Measurements from ENCODE around the gene RNF144B. TPM values are rescaled to one million over a fixed set of nuclear protein-coding genes. Genes with fewer than 3 reads are reported as not detected.
"Not testable (repeated sequence)": the region's sequence is repeated elsewhere in the genome, so short reads cannot be mapped to it uniquely, and the experiment has no call there.

The RNF144B gene
- total and polyA plus RNA-seq, 2 donors, result 5.6 to 13.2 TPM

- Histone ChIP-seq H3K27ac (ENCODE audit: low read depth) (no peak overlapping the region), H3K4me1 (ENCODE audit: insufficient read depth) (no peaks in the 10 kb centered on the region), H3K36me3 (ENCODE audit: insufficient read depth) (no peaks in the 10 kb centered on the region), H3K4me3 (ENCODE audit: low read depth, low read length) (no peak overlapping the region)
- 38% methylated on average over 4 of the region's 4 CpGs for whole genome bisulfite sequencing
- DNase-seq (ENCODE audit: extremely low spot score), result no peak
Observed at GRCh38 chr6:18405477-18406293, 18.5 kb downstream of the RNF144B start.

- no peak overlapping the region for H3K4me3 ChIP-seq (ENCODE audit: low read depth, low read length)
- no peaks in the 10 kb centered on the region for H3K36me3 ChIP-seq (ENCODE audit: insufficient read depth)
- H3K4me1 ChIP-seq (ENCODE audit: insufficient read depth), result no peaks in the 10 kb centered on the region
- no peak overlapping the region for H3K27ac ChIP-seq (ENCODE audit: low read depth)
- DNase-seq (ENCODE audit: extremely low spot score), result no peak
- WGBS, result 91% methylated on average over 4 of the region's 4 CpGs
Observed at GRCh38 chr6:18406955-18407749, 20.0 kb downstream of the RNF144B start.

- H3K4me3 ChIP-seq (ENCODE audit: low read depth, low read length); DNase-seq (ENCODE audit: extremely low spot score); H3K27ac ChIP-seq (ENCODE audit: low read depth); H3K4me1 ChIP-seq (ENCODE audit: insufficient read depth); H3K36me3 ChIP-seq (ENCODE audit: insufficient read depth): not testable (repeated sequence)
- 95% methylated on average over 11 of the region's 11 CpGs for WGBS
Observed at GRCh38 chr6:18409602-18410001, 22.5 kb downstream of the RNF144B start.

DNA sequence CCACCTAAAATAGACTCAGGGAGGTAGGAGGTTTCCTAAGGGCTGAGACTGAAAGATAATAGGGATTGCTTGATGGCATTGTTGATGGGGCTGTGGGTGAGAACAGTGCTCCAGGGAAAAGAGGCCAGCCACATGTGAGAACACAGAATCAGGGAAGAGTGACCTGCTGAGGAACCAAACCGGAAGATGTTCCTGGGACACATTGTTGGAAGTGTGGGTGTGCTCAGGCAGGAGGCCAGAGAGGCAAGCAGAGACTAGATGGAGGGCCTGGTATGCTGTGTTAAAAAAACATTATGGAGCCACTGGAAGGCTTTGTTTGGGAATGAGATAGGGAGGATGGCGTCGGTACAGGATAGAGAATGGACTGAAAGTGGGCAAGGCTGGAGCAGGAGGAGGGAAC lies 23.3 kb downstream of the RNF144B start:
- Histone ChIP-seq H3K4me1 (ENCODE audit: insufficient read depth) (no peaks in the 10 kb centered on the region), H3K36me3 (ENCODE audit: insufficient read depth) (no peaks in the 10 kb centered on the region), H3K27ac (ENCODE audit: low read depth) (no peak overlapping the region), H3K4me3 (ENCODE audit: low read depth, low read length) (no peak overlapping the region)
- WGBS, result 69% methylated on average over 3 of the region's 3 CpGs
- DNase-seq (ENCODE audit: extremely low spot score), result no peak

GRCh38 chr6:18412068-18412467 lies 24.9 kb downstream of the RNF144B start:
- no peak overlapping the region for H3K27ac ChIP-seq (ENCODE audit: low read depth)
- no peak overlapping the region for H3K4me3 ChIP-seq (ENCODE audit: low read depth, low read length)
- 83% methylated on average over 1 of the region's 1 CpG for WGBS
- no peaks in the 10 kb centered on the region for H3K36me3 ChIP-seq (ENCODE audit: insufficient read depth)
- no peaks in the 10 kb centered on the region for H3K4me1 ChIP-seq (ENCODE audit: insufficient read depth)
- no peak for DNase-seq (ENCODE audit: extremely low spot score)

- WGBS, result 88% methylated on average over 1 of the region's 1 CpG
- Histone ChIP-seq H3K4me3 (ENCODE audit: low read depth, low read length) (no peak overlapping the region), H3K27ac (ENCODE audit: low read depth) (no peak overlapping the region), H3K4me1 (ENCODE audit: insufficient read depth) (no peaks in the 10 kb centered on the region), H3K36me3 (ENCODE audit: insufficient read depth) (no peaks in the 10 kb centered on the region)
- no peak for DNase-seq (ENCODE audit: extremely low spot score)
Observed at GRCh38 chr6:18412644-18413043, 25.5 kb downstream of the RNF144B start.

DNA sequence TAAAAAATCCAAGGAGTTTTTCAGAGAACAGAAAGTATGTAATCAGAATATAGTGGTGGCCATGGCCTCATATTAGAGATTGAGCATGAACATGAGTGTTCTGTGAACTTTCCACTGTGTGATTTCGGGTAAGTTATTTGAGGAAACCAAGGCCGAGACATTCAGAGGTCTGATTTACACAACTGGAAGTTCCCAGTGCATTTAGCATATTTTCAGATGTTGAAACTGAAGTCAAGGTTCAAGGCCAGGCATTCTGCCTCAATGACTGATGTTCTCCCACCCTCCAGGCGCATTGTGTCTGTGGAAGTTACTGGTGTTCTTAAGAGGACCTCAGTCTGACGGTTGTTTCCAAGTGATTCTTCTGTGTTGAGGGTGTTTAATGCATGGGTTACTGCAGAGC lies 26.2 kb downstream of the RNF144B start:
- Histone ChIP-seq H3K36me3 (ENCODE audit: insufficient read depth) (no peaks in the 10 kb centered on the region), H3K27ac (ENCODE audit: low read depth) (no peak overlapping the region), H3K4me1 (ENCODE audit: insufficient read depth) (no peaks in the 10 kb centered on the region), H3K4me3 (ENCODE audit: low read depth, low read length) (no peak overlapping the region)
- WGBS, result 91% methylated on average over 4 of the region's 4 CpGs
- no peak for DNase-seq (ENCODE audit: extremely low spot score)

GRCh38 chr6:18414116-18414515 lies 27.0 kb downstream of the RNF144B start:
- 86% methylated on average over 1 of the region's 1 CpG for WGBS
- no peaks in the 10 kb centered on the region for H3K36me3 ChIP-seq (ENCODE audit: insufficient read depth)
- no peak overlapping the region for H3K27ac ChIP-seq (ENCODE audit: low read depth)
- DNase-seq (ENCODE audit: extremely low spot score), result no peak
- H3K4me1 ChIP-seq (ENCODE audit: insufficient read depth), result no peaks in the 10 kb centered on the region
- no peak overlapping the region for H3K4me3 ChIP-seq (ENCODE audit: low read depth, low read length)

- Histone ChIP-seq H3K4me1 (ENCODE audit: insufficient read depth) (no peaks in the 10 kb centered on the region), H3K4me3 (ENCODE audit: low read depth, low read length) (no peak overlapping the region), H3K36me3 (ENCODE audit: insufficient read depth) (no peaks in the 10 kb centered on the region), H3K27ac (ENCODE audit: low read depth) (no peak overlapping the region)
- no peak for DNase-seq (ENCODE audit: extremely low spot score)
- WGBS, result 90% methylated on average over 11 of the region's 11 CpGs
Observed at GRCh38 chr6:18415207-18415606, 28.1 kb downstream of the RNF144B start.

GRCh38 chr6:18415671-18416340 lies 28.7 kb downstream of the RNF144B start:
- no peak overlapping the region for H3K27ac ChIP-seq (ENCODE audit: low read depth)
- 55% methylated on average over 4 of the region's 4 CpGs for whole genome bisulfite sequencing
- no peak overlapping the region for H3K4me3 ChIP-seq (ENCODE audit: low read depth, low read length)
- no peak for DNase-seq (ENCODE audit: extremely low spot score)
- no peaks in the 10 kb centered on the region for H3K4me1 ChIP-seq (ENCODE audit: insufficient read depth)
- no peaks in the 10 kb centered on the region for H3K36me3 ChIP-seq (ENCODE audit: insufficient read depth)

GRCh38 chr6:18416341-18416679 lies 29.2 kb downstream of the RNF144B start:
- H3K27ac ChIP-seq (ENCODE audit: low read depth), result no peak overlapping the region
- no peak overlapping the region for H3K4me3 ChIP-seq (ENCODE audit: low read depth, low read length)
- no peak for DNase-seq (ENCODE audit: extremely low spot score)
- no peaks in the 10 kb centered on the region for H3K4me1 ChIP-seq (ENCODE audit: insufficient read depth)
- WGBS, result 66% methylated on average over 2 of the region's 2 CpGs
- H3K36me3 ChIP-seq (ENCODE audit: insufficient read depth), result no peaks in the 10 kb centered on the region

GRCh38 chr6:18420328-18420727 lies 33.2 kb downstream of the RNF144B start:
- Histone ChIP-seq H3K27ac (ENCODE audit: low read depth) (no peak overlapping the region), H3K4me1 (ENCODE audit: insufficient read depth) (no peaks in the 10 kb centered on the region), H3K36me3 (ENCODE audit: insufficient read depth) (no peaks in the 10 kb centered on the region), H3K4me3 (ENCODE audit: low read depth, low read length) (no peak overlapping the region)
- DNase-seq (ENCODE audit: extremely low spot score), result no peak
- WGBS, result 77% methylated on average over 3 of the region's 3 CpGs

DNA sequence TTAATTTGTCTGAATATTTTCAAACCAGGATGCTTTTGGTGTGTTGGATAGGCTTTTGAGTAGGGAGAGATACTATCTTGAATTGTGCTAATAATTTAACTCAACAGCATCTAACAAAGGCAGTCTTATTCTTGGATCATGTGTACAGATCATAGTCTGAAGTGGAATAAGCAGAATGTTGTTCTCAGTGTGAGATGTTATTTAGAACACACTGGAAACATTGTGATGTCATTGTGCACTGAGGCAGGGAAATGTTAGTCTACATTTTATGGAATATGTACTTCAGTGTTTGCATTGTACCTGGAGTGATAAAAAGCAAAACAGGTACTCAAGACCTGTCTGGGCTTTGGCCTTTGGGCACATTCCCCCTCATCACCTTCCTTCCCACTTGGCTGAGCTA lies 35.0 kb downstream of the RNF144B start:
- Histone ChIP-seq H3K27ac (ENCODE audit: low read depth) (no peak overlapping the region), H3K4me1 (ENCODE audit: insufficient read depth) (no peaks in the 10 kb centered on the region), H3K4me3 (ENCODE audit: low read depth, low read length) (no peak overlapping the region), H3K36me3 (ENCODE audit: insufficient read depth) (no peaks in the 10 kb centered on the region)
- DNase-seq (ENCODE audit: extremely low spot score), result no peak

DNA sequence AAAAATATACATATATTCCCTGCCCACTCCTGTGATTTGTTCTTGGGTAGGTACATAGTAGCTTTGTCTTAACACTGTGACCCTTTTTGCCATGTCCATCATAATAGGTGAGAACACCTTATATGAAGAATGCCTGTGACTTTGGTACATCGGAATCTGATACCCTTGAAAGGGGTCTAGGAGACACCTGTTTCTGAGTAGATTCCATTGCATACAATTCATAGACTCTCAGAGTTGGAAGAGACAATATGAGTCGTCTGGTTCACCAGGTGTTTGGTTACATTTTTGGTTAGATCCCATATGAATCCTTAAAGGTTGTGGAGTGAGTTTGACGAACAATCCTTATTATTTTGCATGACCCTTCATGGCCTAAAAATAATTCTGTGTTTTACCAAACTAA lies 36.3 kb downstream of the RNF144B start:
- no peak overlapping the region for H3K4me3 ChIP-seq (ENCODE audit: low read depth, low read length)
- H3K36me3 ChIP-seq (ENCODE audit: insufficient read depth), result no peaks in the 10 kb centered on the region
- no peaks in the 10 kb centered on the region for H3K4me1 ChIP-seq (ENCODE audit: insufficient read depth)
- no peak overlapping the region for H3K27ac ChIP-seq (ENCODE audit: low read depth)
- 88% methylated on average over 3 of the region's 3 CpGs for WGBS
- no peak for DNase-seq (ENCODE audit: extremely low spot score)
